ENCODE data around the gene IMMP2L. TPM values are rescaled to one million over a fixed set of nuclear protein-coding genes. Genes with fewer than 3 reads are reported as not detected.

The IMMP2L gene
- total and polyA plus RNA-seq, 3 experiments from 2014 or later = 13.7 to 23.5 (median 18.0) TPM

- H3K36me3 Mint-ChIP-seq = no peaks in the 10 kb centered on the region
Observed at GRCh38 chr7:111146136-111146535, 416.2 kb downstream of the IMMP2L start.

GRCh38 chr7:111145472-111145871, 416.8 kb downstream of the IMMP2L start:
- no peak overlapping the region for H3K27ac Mint-ChIP-seq
- H3K36me3 Mint-ChIP-seq = no peaks in the 10 kb centered on the region
- CTCF ChIA-PET = no interaction called here
- no peaks in the 10 kb centered on the region for H3K9me3 Mint-ChIP-seq
- no peak overlapping the region for H3K4me3 ChIP-seq (ENCODE audit: low read length)
- no peaks in the 10 kb centered on the region for H3K4me1 Mint-ChIP-seq
- H3K27me3 Mint-ChIP-seq = no peaks in the 10 kb centered on the region
- no peaks in the 10 kb centered on the region for H3K36me3 ChIP-seq (ENCODE audit: insufficient read depth, low read length)
- no peak for DNase-seq
- H3K27me3 ChIP-seq (ENCODE audit: insufficient read depth, low read length, poor library complexity, severe bottlenecking) = no peaks in the 10 kb centered on the region
- no peaks in the 10 kb centered on the region for H3K4me1 ChIP-seq (ENCODE audit: insufficient read depth, low read length)
- POLR2A ChIA-PET = no interaction called here
- no peaks in the 10 kb centered on the region for H3K9me3 ChIP-seq (ENCODE audit: low read length)
- no peak overlapping the region for H3K27ac ChIP-seq (ENCODE audit: low read depth, low read length)
- H3K4me3 Mint-ChIP-seq = no peak overlapping the region

More at GRCh38 chr7:111146136-111146535, 416.2 kb downstream of the IMMP2L start:
- no peaks in the 10 kb centered on the region for H3K4me1 ChIP-seq (ENCODE audit: insufficient read depth, low read length)
- no peaks in the 10 kb centered on the region for H3K27me3 ChIP-seq (ENCODE audit: insufficient read depth, low read length, poor library complexity, severe bottlenecking)
- no peak overlapping the region for H3K27ac Mint-ChIP-seq
- H3K9me3 Mint-ChIP-seq = no peaks in the 10 kb centered on the region
- CTCF ChIA-PET = no interaction called here
- POLR2A ChIA-PET = no interaction called here
- H3K27ac ChIP-seq (ENCODE audit: low read depth, low read length) = no peak overlapping the region
- no peaks in the 10 kb centered on the region for H3K4me1 Mint-ChIP-seq
- H3K36me3 ChIP-seq (ENCODE audit: insufficient read depth, low read length) = no peaks in the 10 kb centered on the region
- no peaks in the 10 kb centered on the region for H3K9me3 ChIP-seq (ENCODE audit: low read length)
- H3K27me3 Mint-ChIP-seq = no peaks in the 10 kb centered on the region
- no peak for DNase-seq
- no peak overlapping the region for H3K4me3 Mint-ChIP-seq
- no peak overlapping the region for H3K4me3 ChIP-seq (ENCODE audit: low read length)

DNA sequence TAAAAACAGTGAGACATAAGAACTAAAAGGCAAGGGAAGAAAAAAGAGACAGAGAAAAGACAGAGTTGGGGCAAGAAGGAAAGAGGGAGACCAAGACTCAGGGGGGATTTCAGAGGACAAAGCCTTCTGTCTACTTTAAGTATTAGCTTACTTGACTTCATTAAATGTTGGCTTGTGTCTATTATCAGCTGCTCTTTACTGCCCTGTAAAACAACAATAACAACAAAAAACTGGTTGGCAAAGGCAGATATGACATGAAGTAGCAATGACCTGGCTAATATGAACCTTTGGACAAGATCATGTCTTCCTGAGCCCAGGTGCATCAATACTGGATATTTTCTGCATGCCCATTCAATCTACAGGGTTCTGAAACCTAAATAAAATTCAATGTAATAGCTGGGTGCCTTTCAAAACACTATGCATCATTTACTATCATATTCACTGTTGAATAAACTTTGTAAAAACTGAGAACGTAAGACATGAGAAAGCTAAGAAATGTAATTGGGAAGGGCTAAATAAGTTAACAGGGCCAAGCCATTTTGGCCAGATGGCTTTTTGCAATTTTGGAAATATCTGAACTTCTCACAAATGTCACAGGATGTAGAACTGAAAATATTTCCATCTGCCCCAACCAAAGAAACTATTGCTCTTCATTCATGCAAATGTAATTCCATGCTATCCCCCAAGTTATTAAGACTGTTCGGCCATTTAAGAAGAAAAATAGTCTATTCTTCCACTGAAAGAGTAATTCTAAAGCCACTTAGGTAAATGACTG, 422.0 kb downstream of the IMMP2L start:
- no peaks in the 10 kb centered on the region for H3K36me3 Mint-ChIP-seq
- ChIA-PET CTCF (no interaction called here), POLR2A (no interaction called here)
- Histone ChIP-seq H3K4me1 (ENCODE audit: insufficient read depth, low read length) (peaks cover 19% of the 10 kb centered on the region), H3K27ac (ENCODE audit: low read depth, low read length) (no peak overlapping the region), H3K36me3 (ENCODE audit: insufficient read depth, low read length) (no peaks in the 10 kb centered on the region), H3K27me3 (ENCODE audit: insufficient read depth, low read length, poor library complexity, severe bottlenecking) (no peaks in the 10 kb centered on the region), H3K4me3 (ENCODE audit: low read length) (no peak overlapping the region), H3K9me3 (ENCODE audit: low read length) (no peaks in the 10 kb centered on the region)
- no peak overlapping the region for H3K4me3 Mint-ChIP-seq
- no peaks in the 10 kb centered on the region for H3K27me3 Mint-ChIP-seq
- H3K4me1 Mint-ChIP-seq = peaks cover 17 to 22% (median 20%) of the 10 kb centered on the region in 3 donors
- DNase-seq = no peak
- peak overlapping the region in 6 of 8 donors; percentile 6 to 71 (median 12) for H3K27ac Mint-ChIP-seq
- H3K9me3 Mint-ChIP-seq = no peaks in the 10 kb centered on the region

GRCh38 chr7:111138586-111138985, 423.7 kb downstream of the IMMP2L start:
- Histone ChIP-seq H3K4me1 (ENCODE audit: insufficient read depth, low read length) (peaks cover 19% of the 10 kb centered on the region), H3K4me3 (ENCODE audit: low read length) (no peak overlapping the region), H3K9me3 (ENCODE audit: low read length) (no peaks in the 10 kb centered on the region), H3K27me3 (ENCODE audit: insufficient read depth, low read length, poor library complexity, severe bottlenecking) (no peaks in the 10 kb centered on the region), H3K27ac (ENCODE audit: low read depth, low read length) (no peak overlapping the region), H3K36me3 (ENCODE audit: insufficient read depth, low read length) (no peaks in the 10 kb centered on the region)
- H3K9me3 Mint-ChIP-seq = no peaks in the 10 kb centered on the region
- CTCF ChIA-PET = interaction anchor here (0.9 kb wide), 1 partner anchor 9 kb away, joined by 3 read pairs; no protein-coding TSS in a partner anchor
- H3K4me1 Mint-ChIP-seq = peaks cover 17 to 22% (median 20%) of the 10 kb centered on the region in 3 donors
- DNase-seq = no peak
- peak overlapping the region in 7 of 8 donors; percentile 67 to 93 (median 90) for H3K27ac Mint-ChIP-seq
- POLR2A ChIA-PET = no interaction called here
- no peaks in the 10 kb centered on the region for H3K36me3 Mint-ChIP-seq
- no peaks in the 10 kb centered on the region for H3K27me3 Mint-ChIP-seq
- peak overlapping the region in 6 of 7 donors; percentile 32 to 65 (median 48) for H3K4me3 Mint-ChIP-seq

- Histone ChIP-seq H3K9me3 (ENCODE audit: low read length) (no peaks in the 10 kb centered on the region), H3K4me3 (ENCODE audit: low read length) (no peak overlapping the region), H3K36me3 (ENCODE audit: insufficient read depth, low read length) (no peaks in the 10 kb centered on the region), H3K27ac (ENCODE audit: low read depth, low read length) (peak overlapping the region; percentile 27), H3K27me3 (ENCODE audit: insufficient read depth, low read length, poor library complexity, severe bottlenecking) (no peaks in the 10 kb centered on the region), H3K4me1 (ENCODE audit: insufficient read depth, low read length) (peaks cover 19% of the 10 kb centered on the region)
- DNase-seq = peak; percentile 6 to 65 (median 55)
- Mint-ChIP-seq H3K9me3 (no peaks in the 10 kb centered on the region), H3K27ac (peak overlapping the region; percentile 67 to 93 (median 90)), H3K27me3 (no peaks in the 10 kb centered on the region), H3K36me3 (no peaks in the 10 kb centered on the region), H3K4me1 (peaks cover 17 to 22% (median 20%) of the 10 kb centered on the region in 3 donors), H3K4me3 (peak overlapping the region in 6 of 7 donors; percentile 32 to 65 (median 48))
- ChIA-PET CTCF (interaction anchor here (0.9 to 1.0 kb wide), 2 partner anchors 9 to 55 kb away, joined by 3 to 4 read pairs; no protein-coding TSS in a partner anchor), POLR2A (interaction anchor here (0.6 kb wide), 1 partner anchor 13 kb away, joined by 7 read pairs; no protein-coding TSS in a partner anchor)
Observed at GRCh38 chr7:111138193-111138569, 424.1 kb downstream of the IMMP2L start.

- no peaks in the 10 kb centered on the region for H3K27me3 ChIP-seq (ENCODE audit: insufficient read depth, low read length, poor library complexity, severe bottlenecking)
- peak overlapping the region; percentile 67 to 93 (median 90) for H3K27ac Mint-ChIP-seq
- peak overlapping the region in 5 of 7 donors; percentile 32 to 65 (median 57) for H3K4me3 Mint-ChIP-seq
- H3K36me3 Mint-ChIP-seq = no peaks in the 10 kb centered on the region
- no peaks in the 10 kb centered on the region for H3K36me3 ChIP-seq (ENCODE audit: insufficient read depth, low read length)
- peaks cover 19% of the 10 kb centered on the region for H3K4me1 ChIP-seq (ENCODE audit: insufficient read depth, low read length)
- peak overlapping the region; percentile 27 for H3K27ac ChIP-seq (ENCODE audit: low read depth, low read length)
- no peaks in the 10 kb centered on the region for H3K9me3 ChIP-seq (ENCODE audit: low read length)
- H3K4me3 ChIP-seq (ENCODE audit: low read length) = no peak overlapping the region
- no peaks in the 10 kb centered on the region for H3K27me3 Mint-ChIP-seq
- POLR2A ChIA-PET = interaction anchor here (0.6 kb wide), 1 partner anchor 12 kb away, joined by 7 read pairs; no protein-coding TSS in a partner anchor
- H3K4me1 Mint-ChIP-seq = peaks cover 17 to 22% (median 20%) of the 10 kb centered on the region in 3 donors
- CTCF ChIA-PET = interaction anchor here (0.9 to 1.0 kb wide), 2 partner anchors 10 to 54 kb away, joined by 3 to 4 read pairs; no protein-coding TSS in a partner anchor
- DNase-seq = peak in 1 of 5 donors; percentile 5
- H3K9me3 Mint-ChIP-seq = no peaks in the 10 kb centered on the region
Observed at GRCh38 chr7:111137296-111138192, 424.7 kb downstream of the IMMP2L start.

GRCh38 chr7:111132833-111133232, 429.5 kb downstream of the IMMP2L start:
- Histone ChIP-seq H3K4me1 (ENCODE audit: insufficient read depth, low read length) (peaks cover 4% of the 10 kb centered on the region), H3K27me3 (ENCODE audit: insufficient read depth, low read length, poor library complexity, severe bottlenecking) (no peaks in the 10 kb centered on the region), H3K9me3 (ENCODE audit: low read length) (no peaks in the 10 kb centered on the region), H3K27ac (ENCODE audit: low read depth, low read length) (no peak overlapping the region), H3K36me3 (ENCODE audit: insufficient read depth, low read length) (no peaks in the 10 kb centered on the region), H3K4me3 (ENCODE audit: low read length) (no peak overlapping the region)
- DNase-seq = no peak
- ChIA-PET CTCF (no interaction called here), POLR2A (no interaction called here)
- H3K4me1 Mint-ChIP-seq = peaks cover 4 to 7% (median 4%) of the 10 kb centered on the region in 3 donors
- no peak overlapping the region for H3K4me3 Mint-ChIP-seq
- H3K27me3 Mint-ChIP-seq = no peaks in the 10 kb centered on the region
- no peaks in the 10 kb centered on the region for H3K36me3 Mint-ChIP-seq
- no peaks in the 10 kb centered on the region for H3K9me3 Mint-ChIP-seq
- H3K27ac Mint-ChIP-seq = no peak overlapping the region

DNA sequence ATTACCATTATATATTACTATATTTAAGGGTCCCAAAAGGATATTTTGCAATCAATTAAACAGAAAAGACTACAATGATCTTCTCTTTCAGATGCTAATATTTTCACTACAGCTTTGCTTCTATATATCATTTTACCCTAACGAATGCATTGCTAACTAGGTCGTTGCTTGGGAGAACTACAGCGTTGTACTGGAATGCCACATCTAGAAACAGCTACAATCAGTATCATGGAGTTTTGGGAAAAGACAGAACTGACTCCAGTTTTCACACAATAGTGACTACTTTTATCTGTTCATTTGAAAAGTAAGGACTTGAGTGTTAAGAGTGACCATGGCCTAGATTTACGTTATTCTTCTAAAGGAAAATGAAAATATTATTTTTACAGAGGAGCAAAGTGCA, 432.9 kb downstream of the IMMP2L start:
- POLR2A ChIA-PET = no interaction called here
- no peaks in the 10 kb centered on the region for H3K4me1 Mint-ChIP-seq
- peaks cover 0 to 2% (median 0%) of the 10 kb centered on the region in 3 donors for H3K36me3 Mint-ChIP-seq
- H3K27ac ChIP-seq (ENCODE audit: low read depth, low read length) = no peak overlapping the region
- no peak for DNase-seq
- H3K9me3 ChIP-seq (ENCODE audit: low read length) = no peaks in the 10 kb centered on the region
- H3K4me1 ChIP-seq (ENCODE audit: insufficient read depth, low read length) = no peaks in the 10 kb centered on the region
- H3K9me3 Mint-ChIP-seq = no peaks in the 10 kb centered on the region
- no peak overlapping the region for H3K4me3 ChIP-seq (ENCODE audit: low read length)
- no peaks in the 10 kb centered on the region for H3K27me3 ChIP-seq (ENCODE audit: insufficient read depth, low read length, poor library complexity, severe bottlenecking)
- H3K4me3 Mint-ChIP-seq = no peak overlapping the region
- no peaks in the 10 kb centered on the region for H3K36me3 ChIP-seq (ENCODE audit: insufficient read depth, low read length)
- CTCF ChIA-PET = no interaction called here
- H3K27ac Mint-ChIP-seq = no peak overlapping the region
- no peaks in the 10 kb centered on the region for H3K27me3 Mint-ChIP-seq
